Fibroblast of villous mesenchyme (primary cell): Measurements from ENCODE around the gene ROCK2. TPM values are rescaled to one million over a fixed set of nuclear protein-coding genes. Genes with fewer than 3 reads are reported as not detected.
"Not testable (repeated sequence)": the region's sequence is repeated elsewhere in the genome, so short reads cannot be mapped to it uniquely, and the experiment has no call there.

ENCODE experiments used
- DNase-seq: peaks from one replicate; pipeline ENCODE4 v3.0.0-alpha.2; 2010; ENCODE audit warnings: low read depth
- H3K4me3 ChIP-seq: 2 replicates; pipeline ENCODE4 v1.5.1; 2011; ENCODE audit warnings: low read depth, mild to moderate bottlenecking, low read length
- CTCF ChIP-seq: IDR thresholded peaks from 2 replicates; pipeline ENCODE4 v1.5.1; 2012; ENCODE audit warnings: low read depth, mild to moderate bottlenecking, low read length; ENCODE audit not compliant: insufficient read depth
- total RNA-seq: library from RNA; depleted of rRNA; stranded (reverse); fragments of >200 nt; gene quantifications from 2 replicates; pipeline ENCODE4 v1.2.3, GENCODE V29; 2012

The ROCK2 gene
- total RNA-seq, 1 donor = 54.0 TPM

- TF ChIP-seq CTCF = no peak
- no peak for DNase-seq
- H3K4me3 ChIP-seq = no peak overlapping the region
Observed at GRCh38 chr2:11264818-11265217, 79.6 kb downstream of the ROCK2 start.

GRCh38 chr2:11264007-11264406 lies 80.4 kb downstream of the ROCK2 start:
- no peak for TF ChIP-seq CTCF
- no peak overlapping the region for H3K4me3 ChIP-seq
- DNase-seq = no peak

GRCh38 chr2:11263177-11263576 lies 81.3 kb downstream of the ROCK2 start:
- no peak for DNase-seq
- TF ChIP-seq CTCF = no peak
- no peak overlapping the region for H3K4me3 ChIP-seq

DNA sequence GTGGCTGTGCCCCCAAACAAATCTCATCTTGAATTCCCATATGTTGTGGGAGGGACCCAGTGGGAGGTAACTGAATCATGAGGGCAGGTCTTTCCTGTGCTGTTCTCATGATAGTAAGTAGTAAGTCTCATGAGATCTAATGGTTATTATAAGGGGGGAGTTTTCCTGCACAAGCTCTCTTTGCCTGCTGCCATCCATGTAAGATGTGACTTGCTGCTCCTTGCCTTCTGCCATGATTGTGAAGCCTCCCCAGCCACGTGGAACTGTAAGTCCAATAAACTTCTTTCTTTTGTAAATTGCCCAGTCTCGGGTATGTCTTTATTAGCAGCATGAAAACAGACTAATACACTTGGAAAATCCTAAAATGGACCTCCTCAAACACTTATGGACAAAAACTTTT lies 82.0 kb downstream of the ROCK2 start:
- DNase-seq, H3K4me3 ChIP-seq: not testable (repeated sequence)

- not testable (repeated sequence) for DNase-seq
Observed at GRCh38 chr2:11261564-11261963, 82.9 kb downstream of the ROCK2 start.

DNA sequence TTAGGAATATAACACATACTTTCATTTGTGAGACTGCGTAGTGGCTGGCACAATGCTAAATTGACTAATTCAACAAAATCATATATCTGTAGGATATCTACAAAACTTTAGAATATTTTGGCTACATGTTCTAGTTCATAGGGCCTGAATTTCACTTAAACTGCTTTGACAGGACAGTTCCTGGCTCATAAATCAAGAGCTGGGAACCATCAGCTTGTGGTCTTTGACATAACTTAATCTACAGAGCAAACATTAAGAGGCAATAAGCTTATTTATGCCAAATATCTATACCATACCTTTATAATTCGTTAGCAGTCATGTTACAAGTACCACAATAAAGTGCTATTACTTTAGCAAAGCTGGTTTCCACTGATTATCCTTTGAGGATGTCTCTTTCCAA lies 83.5 kb downstream of the ROCK2 start:
- TF ChIP-seq CTCF = no peak
- peak; percentile 13 for DNase-seq

More at GRCh38 chr2:11261564-11261963, 82.9 kb downstream of the ROCK2 start:
- not testable (repeated sequence) for H3K4me3 ChIP-seq

DNA sequence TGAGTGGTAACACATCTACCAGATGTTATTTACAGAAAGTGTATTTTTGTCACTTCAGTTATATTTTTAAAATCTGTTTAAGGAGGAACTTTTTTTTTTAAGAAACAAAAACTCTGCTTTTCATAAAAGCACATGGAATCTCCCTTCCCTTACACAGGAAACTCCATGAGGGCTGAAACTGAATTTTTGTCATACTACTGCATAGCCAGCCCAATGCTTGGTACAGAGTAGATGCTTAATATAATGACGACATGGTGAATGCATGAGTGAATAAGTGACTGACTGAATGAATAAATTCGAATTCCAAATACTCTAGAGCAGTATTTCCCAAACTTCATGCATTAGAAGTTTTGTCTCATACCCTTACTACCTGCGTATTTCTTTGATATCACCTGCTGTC lies 86.5 kb downstream of the ROCK2 start:
- TF ChIP-seq CTCF = no peak
- DNase-seq = no peak
- H3K4me3 ChIP-seq = no peak overlapping the region

More for the DNA sequence above, 83.5 kb downstream of the ROCK2 start:
- no peak overlapping the region for H3K4me3 ChIP-seq

- DNase-seq = no peak
- no peak for TF ChIP-seq CTCF
- no peak overlapping the region for H3K4me3 ChIP-seq
Observed at GRCh38 chr2:11257078-11257477, 87.4 kb downstream of the ROCK2 start.
